Activated CD8-positive, alpha-beta memory T cell treated with anti-CD3 and anti-CD28 coated beads for 4 hours (primary cell): ENCODE data around the gene GPBP1.

Experiments
- DNase-seq, 2 donors: peaks; one replicate each; pipeline ENCODE4 v3.0.0-alpha.2; 2020; ENCODE audit warnings: low read depth in 2 of 2

The GPBP1 gene

GRCh38 chr5:57209316-57210040 lies 35.6 kb downstream of the GPBP1 start:
- DNase-seq, result no peak

GRCh38 chr5:57210633-57211032 lies 36.8 kb downstream of the GPBP1 start:
- DNase-seq, result no peak

- DNase-seq, result no peak
Measured at GRCh38 chr5:57211039-57211438, 37.2 kb downstream of the GPBP1 start.

- no peak for DNase-seq
Measured at GRCh38 chr5:57215629-57216195, 41.9 kb downstream of the GPBP1 start.

- DNase-seq, result no peak
Measured at GRCh38 chr5:57216714-57217113, 42.9 kb downstream of the GPBP1 start.

- no peak for DNase-seq
Measured at GRCh38 chr5:57219386-57219785, 45.5 kb downstream of the GPBP1 start.

- DNase-seq, result no peak
Measured at GRCh38 chr5:57221049-57221568, 47.2 kb downstream of the GPBP1 start.

GRCh38 chr5:57225553-57225952 lies 51.7 kb downstream of the GPBP1 start:
- DNase-seq, result no peak

GRCh38 chr5:57229313-57229712 lies 55.5 kb downstream of the GPBP1 start:
- no peak for DNase-seq

GRCh38 chr5:57231607-57232006 lies 57.7 kb downstream of the GPBP1 start:
- DNase-seq, result no peak

GRCh38 chr5:57232293-57233033 lies 58.6 kb downstream of the GPBP1 start:
- DNase-seq, result no peak

- DNase-seq, result no peak
Measured at GRCh38 chr5:57243286-57244137, 69.7 kb downstream of the GPBP1 start.

- DNase-seq, result no peak
Measured at GRCh38 chr5:57244331-57244730, 70.5 kb downstream of the GPBP1 start.

GRCh38 chr5:57246426-57246825 lies 72.6 kb downstream of the GPBP1 start:
- no peak for DNase-seq

GRCh38 chr5:57247765-57248164 lies 73.9 kb downstream of the GPBP1 start:
- no peak for DNase-seq

- no peak for DNase-seq
Measured at GRCh38 chr5:57249265-57249874, 75.5 kb downstream of the GPBP1 start.

GRCh38 chr5:57258052-57258451 lies 84.2 kb downstream of the GPBP1 start:
- no peak for DNase-seq

- DNase-seq, result no peak
Measured at GRCh38 chr5:57258943-57259342, 85.1 kb downstream of the GPBP1 start.

- no peak for DNase-seq
Measured at GRCh38 chr5:57259704-57260103, 85.8 kb downstream of the GPBP1 start.

- DNase-seq, result no peak
Measured at GRCh38 chr5:57262541-57262940, 88.7 kb downstream of the GPBP1 start.

GRCh38 chr5:57267805-57268204 lies 93.9 kb downstream of the GPBP1 start:
- no peak for DNase-seq
